HG02642 (cell line): ENCODE measurements around the gene ZNF485.

Experiments used
- ATAC-seq: cut with Tn5 transposase; IDR thresholded peaks from one replicate; pipeline ENCODE4 v1.9.1; 2021; ENCODE audit warnings: mild to moderate bottlenecking; ENCODE audit not compliant: unreplicated experiment, poor library complexity

ZNF485 gene

DNA sequence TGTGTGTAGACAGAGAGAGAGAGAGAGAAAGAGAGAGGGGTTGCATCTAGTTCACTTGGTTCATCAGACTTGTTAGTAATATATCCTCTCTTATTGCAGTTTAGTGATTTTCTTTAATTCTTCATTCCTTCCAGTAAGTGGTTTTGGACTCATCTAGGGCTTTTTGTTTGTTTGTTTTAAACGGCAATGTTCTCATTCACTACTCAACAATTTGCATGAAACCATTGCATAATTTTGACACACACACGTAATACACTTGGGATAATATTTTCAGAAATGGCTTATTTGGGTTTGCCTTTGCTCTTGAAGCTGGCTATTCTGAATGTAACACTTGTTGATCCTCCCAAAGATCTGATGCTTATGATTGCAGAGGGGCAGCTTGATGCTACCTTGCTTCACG, 58.8 kb downstream of the ZNF485 start:
- no peak for ATAC-seq

DNA sequence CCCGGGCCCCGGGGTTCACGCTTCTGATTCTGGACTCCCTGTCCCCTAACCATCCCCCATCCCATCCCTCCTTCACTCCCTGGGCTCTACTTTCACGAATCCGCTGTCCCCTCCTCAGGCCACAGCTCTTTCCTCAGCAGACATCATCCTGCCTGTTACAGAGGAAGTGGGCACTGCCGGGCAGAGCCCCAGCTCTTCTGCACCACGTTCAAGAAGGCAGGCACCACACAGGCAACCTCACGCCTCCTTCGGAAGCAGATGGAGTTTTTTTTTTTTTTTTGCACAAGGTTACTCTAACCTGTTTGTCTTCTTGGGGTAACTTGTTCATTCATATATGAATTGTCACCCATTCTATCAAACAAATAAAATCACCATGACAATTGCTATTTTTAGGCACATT, 60.3 kb downstream of the ZNF485 start:
- no peak for ATAC-seq

GRCh38 chr10:43667317-43667731, 61.1 kb downstream of the ZNF485 start:
- no peak for ATAC-seq
